CD4-positive, alpha-beta T cell (primary cell): Measurements from ENCODE around the gene LAPTM4A. TPM values are rescaled to one million over a fixed set of nuclear protein-coding genes. Genes with fewer than 3 reads are reported as not detected.
A peak's percentile ranks its signal among the peaks of the same experiment; 100 is the strongest.

Experiments used
- ATAC-seq: fragments of 200-7000 bp; cut with Tn5 transposase; one replicate; pipeline ENCODE4 v1.10.0; 2022; ENCODE audit warnings: mild to moderate bottlenecking; ENCODE audit not compliant: poor library complexity
- CTCF ChIA-PET: fragments of 350-600 bp; sonication (Branson Sonifier 250); formaldehyde crosslinking; loops from one replicate; lab custom pipeline; 2021; ENCODE audit warnings: antibody characterized with exemption, inconsistent platforms; lab: Charles Lee
- POLR2A ChIA-PET: fragments of 350-600 bp; sonication (Branson Sonifier 250); formaldehyde crosslinking; loops from one replicate; lab custom pipeline; 2021; ENCODE audit warnings: antibody characterized with exemption, inconsistent platforms; lab: Charles Lee
- DNase-seq, 14 experiments: peaks; one replicate each; pipeline ENCODE4 v3.0.0-alpha.2; 2013 to 2020; ENCODE audit warnings: mixed read lengths in 2 of 14
- H3K27ac ChIP-seq, 2 donors: one replicate each; pipeline versions ENCODE4 v1.5.1 to v1.7.0; 2013; ENCODE audit warnings: low read length in 2 of 2, low read depth in 1 of 2, mild to moderate bottlenecking in 1 of 2
- H3K27me3 ChIP-seq, 2 experiments: 1 replicate in 1 of 2; 2 replicates in 1 of 2; pipeline versions ENCODE4 v1.6.1 to v1.7.0; 2013; ENCODE audit warnings: low read length in 2 of 2, control low read depth in 1 of 2, mild to moderate bottlenecking in 1 of 2, moderate library complexity in 1 of 2; ENCODE audit not compliant: insufficient read depth in 2 of 2, control insufficient read depth in 1 of 2
- H3K36me3 ChIP-seq: one replicate; pipeline ENCODE4 v1.6.1; 2013; ENCODE audit warnings: low read length, control low read depth; ENCODE audit not compliant: insufficient read depth
- H3K4me1 ChIP-seq: one replicate; pipeline ENCODE4 v1.6.1; 2013; ENCODE audit warnings: low read length, control low read depth; ENCODE audit not compliant: insufficient read depth
- H3K4me3 ChIP-seq: one replicate; pipeline ENCODE4 v1.5.1; 2013; ENCODE audit warnings: mild to moderate bottlenecking, low read length, moderate library complexity
- H3K9me3 ChIP-seq, 2 experiments: 1 replicate in 1 of 2; 2 replicates in 1 of 2; pipeline versions ENCODE4 v1.6.1 to v1.7.0; 2013; ENCODE audit warnings: low read length in 2 of 2, mild to moderate bottlenecking in 2 of 2, control low read depth in 1 of 2, moderate library complexity in 1 of 2; ENCODE audit not compliant: control insufficient read depth in 1 of 2, insufficient read depth in 1 of 2
- H3K27ac Mint-ChIP-seq: one replicate; pipeline ENCODE4 v1.8.0; 2020; ENCODE audit warnings: mixed read lengths
- H3K27me3 Mint-ChIP-seq: one replicate; pipeline ENCODE4 v1.8.0; 2021; ENCODE audit warnings: mixed read lengths
- H3K36me3 Mint-ChIP-seq: one replicate; pipeline ENCODE4 v1.8.0; 2021; ENCODE audit warnings: low read depth, mixed read lengths
- H3K4me1 Mint-ChIP-seq: one replicate; pipeline ENCODE4 v1.8.0; 2021; ENCODE audit warnings: low read depth, mixed read lengths
- H3K4me3 Mint-ChIP-seq: one replicate; pipeline ENCODE4 v1.8.0; 2020; ENCODE audit warnings: mild to moderate bottlenecking, mixed read lengths
- H3K9me3 Mint-ChIP-seq: one replicate; pipeline ENCODE4 v1.8.0; 2020; ENCODE audit warnings: mixed read lengths
- CTCF ChIP-seq: fragments of 200-600 bp; IDR thresholded peaks from one replicate; pipeline ENCODE4 v1.8.0; 2022; ENCODE audit warnings: antibody characterized with exemption, mild to moderate bottlenecking
- intact Hi-C, 2 experiments: fragments of 100-400 bp; cut with DNase I in 1 of 2; cut with micrococcal nuclease in 1 of 2; formaldehyde crosslinking; loops; one replicate each; pipeline versions ENCODE4 v1.15.1 to v1.9.0; 2023 to 2025; cut with DNase I, micrococcal nuclease
- total RNA-seq, 174 experiments: library from RNA in 2 of 174; stranded (reverse) in 2 of 174; gene quantifications; one replicate each; pipeline ENCODE4 v1.2.3 and lab custom pipeline; 2021 to 2026

Gene LAPTM4A
- total RNA-seq, 2 experiments from 2014 or later = 59.4 to 62.0 TPM

- H3K9me3 ChIP-seq = peaks cover 7 to 9% of the 10 kb centered on the region in 2 experiments
- Mint-ChIP-seq H3K27me3 (peaks cover 10% of the 10 kb centered on the region), H3K9me3 (peaks cover 10% of the 10 kb centered on the region), H3K4me3 (no peak overlapping the region), H3K4me1 (no peaks in the 10 kb centered on the region), H3K36me3 (peaks cover 14% of the 10 kb centered on the region), H3K27ac (no peak overlapping the region)
- ATAC-seq (no peak), DNase-seq (no peak)
- H3K4me3 ChIP-seq = no peak overlapping the region
- ChIA-PET POLR2A (no interaction called here), CTCF (no interaction called here)
- no peaks in the 10 kb centered on the region for H3K36me3 ChIP-seq
- no peaks in the 10 kb centered on the region for H3K4me1 ChIP-seq
- H3K27ac ChIP-seq = no peak overlapping the region
- TF ChIP-seq CTCF = no peak
- intact Hi-C loops = no loop called here
- no peaks in the 10 kb centered on the region for H3K27me3 ChIP-seq
Observed at GRCh38 chr2:20018601-20019152, 32.8 kb downstream of the LAPTM4A start.

- POLR2A ChIA-PET = no interaction called here
Observed at GRCh38 chr2:20016346-20016745, 35.1 kb downstream of the LAPTM4A start.

GRCh38 chr2:20015482-20016083 is 35.8 kb downstream of the LAPTM4A start:
- intact Hi-C loops = loop anchor here (1.0 kb wide), 1 partner anchor 83 kb away; no protein-coding TSS in a partner anchor
- H3K4me1 ChIP-seq = peaks cover 14% of the 10 kb centered on the region
- H3K4me3 ChIP-seq = no peak overlapping the region
- no peaks in the 10 kb centered on the region for H3K36me3 ChIP-seq
- H3K4me1 Mint-ChIP-seq = peaks cover 14% of the 10 kb centered on the region
- TF ChIP-seq CTCF = peak; percentile 72
- peaks cover 12 to 20% of the 10 kb centered on the region in 2 experiments for H3K27me3 ChIP-seq
- H3K9me3 ChIP-seq = peaks cover 0 to 4% of the 10 kb centered on the region in 2 experiments
- peaks cover 34% of the 10 kb centered on the region for H3K27me3 Mint-ChIP-seq
- H3K27ac ChIP-seq = no peak overlapping the region
- H3K36me3 Mint-ChIP-seq = peaks cover 6% of the 10 kb centered on the region
- H3K9me3 Mint-ChIP-seq = peaks cover 2% of the 10 kb centered on the region
- ATAC-seq (peak; percentile 44), DNase-seq (peak in 4 of 14 experiments; percentile 23 to 65 (median 48))
- ChIA-PET POLR2A (no interaction called here), CTCF (interaction anchor here (0.8 to 1.5 kb wide), 12 partner anchors 19 to 635 kb away, joined by 3 to 5 read pairs (median 4); partner anchors contain the start of gene HS1BP3)
- H3K27ac Mint-ChIP-seq = no peak overlapping the region
- no peak overlapping the region for H3K4me3 Mint-ChIP-seq

More at GRCh38 chr2:20016346-20016745, 35.1 kb downstream of the LAPTM4A start:
- Mint-ChIP-seq H3K4me3 (no peak overlapping the region), H3K27me3 (peaks cover 27% of the 10 kb centered on the region), H3K9me3 (peaks cover 4% of the 10 kb centered on the region), H3K36me3 (peaks cover 6% of the 10 kb centered on the region), H3K27ac (no peak overlapping the region), H3K4me1 (peaks cover 14% of the 10 kb centered on the region)
- Histone ChIP-seq H3K4me3 (no peak overlapping the region), H3K4me1 (peaks cover 14% of the 10 kb centered on the region), H3K36me3 (no peaks in the 10 kb centered on the region), H3K9me3 (peaks cover under 1 to 11% of the 10 kb centered on the region in 2 experiments), H3K27me3 (peaks cover 8 to 14% of the 10 kb centered on the region in 2 experiments), H3K27ac (no peak overlapping the region)
- no peak for ATAC-seq
- intact Hi-C loops = no loop called here
- DNase-seq = no peak
- no peak for TF ChIP-seq CTCF
- CTCF ChIA-PET = interaction anchor here (0.8 to 1.5 kb wide), 4 partner anchors 60 to 635 kb away, joined by 3 to 5 read pairs (median 4); partner anchors contain the start of gene HS1BP3
